ENCODE results near the gene ITIH2. TPM values are rescaled to one million over a fixed set of nuclear protein-coding genes. Genes with fewer than 3 reads are reported as not detected.

The ITIH2 gene
- total and polyA plus RNA-seq, 9 of the 15 experiments (the other 6 are each of a cell fraction or from before 2014, with no cell fraction given): 0.66 TPM; not detected in 8

DNA sequence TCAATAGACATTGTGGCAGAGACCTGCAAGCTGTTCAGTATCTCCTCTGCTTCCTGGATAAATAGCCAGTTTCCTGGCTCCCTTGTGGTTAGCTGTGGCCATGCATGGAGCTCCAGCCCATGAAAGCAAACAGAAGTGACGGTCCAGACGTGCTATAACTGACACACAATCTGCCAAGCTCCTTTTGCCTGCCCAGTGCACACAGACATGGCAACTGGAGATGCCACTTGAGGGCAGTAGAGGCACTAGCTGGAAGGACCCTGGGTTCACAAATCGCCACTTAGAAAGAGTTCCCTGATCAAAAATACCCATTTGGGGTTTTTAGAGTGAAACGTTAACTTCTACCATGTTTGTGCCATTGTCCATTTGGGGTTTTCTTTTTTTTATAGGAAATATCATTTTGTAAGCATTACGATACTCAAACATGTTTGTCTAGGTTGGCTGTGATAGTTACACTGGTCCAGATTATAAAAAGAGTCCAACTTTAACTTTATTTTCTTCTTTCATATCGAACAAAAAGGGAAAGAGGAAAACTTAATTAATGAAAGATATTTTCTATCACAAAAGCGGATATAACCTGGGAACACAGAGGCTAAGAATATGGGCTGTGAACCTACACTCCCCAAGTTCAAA is 53.4 kb downstream of the ITIH2 start:
- Histone ChIP-seq H3K27me3 (ENCODE audit: control insufficient read depth in 2 of 2, insufficient read depth in 2 of 2, low read length in 2 of 2) (no peaks in the 10 kb centered on the region), H3K4me1 (replicated peaks in 1 of 2; ENCODE audit: control insufficient read depth in 2 of 2, insufficient read depth in 2 of 2, low read length in 2 of 2) (no peaks in the 10 kb centered on the region), H2AFZ (ENCODE audit: low read depth, low read length) (no peak overlapping the region), H3K4me3 (no peak overlapping the region), H3K27ac (ENCODE audit: extremely low read depth, low read depth, low read length) (no peak overlapping the region), H3K9me3 (replicated peaks; ENCODE audit: control insufficient read depth, insufficient read depth, low read depth, low read length) (no peaks in the 10 kb centered on the region), H3K9ac (ENCODE audit: insufficient read depth in 1 of 2, low read depth in 2 of 2, low read length in 2 of 2) (no peak overlapping the region), H3K4me2 (ENCODE audit: insufficient read depth, low read length) (no peak overlapping the region), H3K36me3 (ENCODE audit: control insufficient read depth, insufficient read depth, low read length) (peaks cover 53% of the 10 kb centered on the region), H3K9me1 (ENCODE audit: control insufficient read depth, insufficient read depth, low read length) (no peaks in the 10 kb centered on the region), H3K79me2 (ENCODE audit: control insufficient read depth, insufficient read depth, low read length) (no peaks in the 10 kb centered on the region), H4K20me1 (replicated peaks; ENCODE audit: control insufficient read depth, insufficient read depth, low read length) (no peaks in the 10 kb centered on the region)
- peak; percentile 15 for FAIRE-seq
- intact Hi-C loops (cut with micrococcal nuclease) (no loop called here), in situ Hi-C loops (cut with MboI) (no loop called here)
- CTCF ChIA-PET (ENCODE audit: low intra/inter-chr PET ratio): no interaction called here
- no TSS peak for BruUV-seq (replicated peaks)
- peak; percentile 55 for ATAC-seq
- POLR2A ChIA-PET: interaction anchor here (1.1 kb wide), 1 partner anchor 8 kb away, joined by 4 read pairs; no protein-coding TSS in a partner anchor
- DNase-seq (ENCODE audit: extremely low read depth in 1 of 4, low spot score in 3 of 4): peak in 1 of 4 experiments; percentile 16
- WGBS (ENCODE audit: insufficient coverage, low coverage, missing lambda C conversion rate): 71% methylated on average over 6 of the region's 7 CpGs
- no peak for TF ChIP-seq TAF9B (IDR thresholded peaks at IDR 0.05; ENCODE audit: partially characterized antibody)
- TF ChIP-seq, protein P1, sequence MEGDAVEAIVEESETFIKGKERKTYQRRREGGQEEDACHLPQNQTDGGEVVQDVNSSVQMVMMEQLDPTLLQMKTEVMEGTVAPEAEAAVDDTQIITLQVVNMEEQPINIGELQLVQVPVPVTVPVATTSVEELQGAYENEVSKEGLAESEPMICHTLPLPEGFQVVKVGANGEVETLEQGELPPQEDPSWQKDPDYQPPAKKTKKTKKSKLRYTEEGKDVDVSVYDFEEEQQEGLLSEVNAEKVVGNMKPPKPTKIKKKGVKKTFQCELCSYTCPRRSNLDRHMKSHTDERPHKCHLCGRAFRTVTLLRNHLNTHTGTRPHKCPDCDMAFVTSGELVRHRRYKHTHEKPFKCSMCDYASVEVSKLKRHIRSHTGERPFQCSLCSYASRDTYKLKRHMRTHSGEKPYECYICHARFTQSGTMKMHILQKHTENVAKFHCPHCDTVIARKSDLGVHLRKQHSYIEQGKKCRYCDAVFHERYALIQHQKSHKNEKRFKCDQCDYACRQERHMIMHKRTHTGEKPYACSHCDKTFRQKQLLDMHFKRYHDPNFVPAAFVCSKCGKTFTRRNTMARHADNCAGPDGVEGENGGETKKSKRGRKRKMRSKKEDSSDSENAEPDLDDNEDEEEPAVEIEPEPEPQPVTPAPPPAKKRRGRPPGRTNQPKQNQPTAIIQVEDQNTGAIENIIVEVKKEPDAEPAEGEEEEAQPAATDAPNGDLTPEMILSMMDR (IDR thresholded peaks at IDR 0.05 in 2 of 3, conservative IDR thresholded peaks at IDR 0.05 in 1 of 3; ENCODE audit: insufficient read depth in 2 of 3, low read depth in 1 of 3, low read length in 3 of 3): peak in 2 of 3 experiments; percentile 48 to 50; a peak in 4 of 6 replicates
- TF ChIP-seq RAD21 (CRISPR knock-in tag; conservative IDR thresholded peaks at IDR 0.05 in 1 of 2, IDR thresholded peaks at IDR 0.05 in 1 of 2): peak in 1 of 2 experiments; percentile 29; a peak in 2 of 4 replicates

Data from K562 (cell line).